Right lung (tissue), 5 donors: ENCODE measurements around the gene CDRT15. TPM values are rescaled to one million over a fixed set of nuclear protein-coding genes. Genes with fewer than 3 reads are reported as not detected.
A peak's percentile ranks its signal among the peaks of the same experiment; 100 is the strongest.
"Not testable (repeated sequence)": the region's sequence is repeated elsewhere in the genome, so short reads cannot be mapped to it uniquely, and the experiment has no call there.

ENCODE experiments used
- DNase-seq, 2 donors: peaks; one replicate each; pipeline ENCODE4 v3.0.0-alpha.2; 2013
- polyA plus RNA-seq, 5 donors: library from polyadenylated mRNA; unstranded; fragments of 120-200 nt; gene quantifications; one replicate each; pipeline versions ENCODE4 v1.2.1 to v1.2.3, GENCODE V29; 2013; ENCODE audit warnings: inconsistent platforms in 1 of 5, low replicate concordance in 1 of 5; ENCODE audit not compliant: insufficient read length in 5 of 5, insufficient read depth in 1 of 5

Gene CDRT15
- polyA plus RNA-seq, 5 donors: 0.73 to 1.3 (median 1.0) TPM

- DNase-seq: no peak
These were observed 28.9 kb downstream of the CDRT15 start for GRCh38 chr17:14207791-14208190.

GRCh38 chr17:14206891-14207290, 29.8 kb downstream of the CDRT15 start:
- DNase-seq: no peak

- no peak for DNase-seq
These were observed 30.6 kb downstream of the CDRT15 start for GRCh38 chr17:14205992-14206461.

- no peak for DNase-seq
These were observed 31.3 kb downstream of the CDRT15 start for GRCh38 chr17:14205380-14205779.

- DNase-seq: no peak
These were observed 32.1 kb downstream of the CDRT15 start for GRCh38 chr17:14204546-14204945.

GRCh38 chr17:14204084-14204483, 32.6 kb downstream of the CDRT15 start:
- no peak for DNase-seq

GRCh38 chr17:14203388-14203787, 33.3 kb downstream of the CDRT15 start:
- DNase-seq: no peak

GRCh38 chr17:14202388-14203166, 34.1 kb downstream of the CDRT15 start:
- DNase-seq: no peak

GRCh38 chr17:14201988-14202380, 34.7 kb downstream of the CDRT15 start:
- DNase-seq: no peak

GRCh38 chr17:14201021-14201987, 35.4 kb downstream of the CDRT15 start:
- DNase-seq: peak in 1 of 2 donors; percentile 31

GRCh38 chr17:14200354-14200753, 36.3 kb downstream of the CDRT15 start:
- DNase-seq: no peak

- DNase-seq: no peak
These were observed 37.1 kb downstream of the CDRT15 start for GRCh38 chr17:14199601-14200000.

GRCh38 chr17:14198575-14198974, 38.1 kb downstream of the CDRT15 start:
- DNase-seq: no peak

GRCh38 chr17:14198013-14198412, 38.6 kb downstream of the CDRT15 start:
- DNase-seq: peak; percentile 34 to 36

- DNase-seq: no peak
These were observed 39.1 kb downstream of the CDRT15 start for GRCh38 chr17:14197586-14197985.

- DNase-seq: no peak
These were observed 39.6 kb downstream of the CDRT15 start for GRCh38 chr17:14197057-14197456.

GRCh38 chr17:14196377-14196997, 40.2 kb downstream of the CDRT15 start:
- DNase-seq: no peak

GRCh38 chr17:14192636-14193344, 43.9 kb downstream of the CDRT15 start:
- DNase-seq: not testable (repeated sequence)

GRCh38 chr17:14192039-14192438, 44.6 kb downstream of the CDRT15 start:
- DNase-seq: not testable (repeated sequence)

GRCh38 chr17:14191469-14191868, 45.2 kb downstream of the CDRT15 start:
- DNase-seq: not testable (repeated sequence)

- not testable (repeated sequence) for DNase-seq
These were observed 45.9 kb downstream of the CDRT15 start for GRCh38 chr17:14190774-14191173.
